Bone marrow (tissue), 2 donors: ENCODE measurements around the gene MAGEA1.
"Not testable (repeated sequence)": the region's sequence is repeated elsewhere in the genome, so short reads cannot be mapped to it uniquely, and the experiment has no call there.

Experiments
- DNase-seq, 2 donors: peaks; one replicate each; lab custom pipeline; 2025; lab: John Stamatoyannopoulos, UW

The MAGEA1 gene, protein sequence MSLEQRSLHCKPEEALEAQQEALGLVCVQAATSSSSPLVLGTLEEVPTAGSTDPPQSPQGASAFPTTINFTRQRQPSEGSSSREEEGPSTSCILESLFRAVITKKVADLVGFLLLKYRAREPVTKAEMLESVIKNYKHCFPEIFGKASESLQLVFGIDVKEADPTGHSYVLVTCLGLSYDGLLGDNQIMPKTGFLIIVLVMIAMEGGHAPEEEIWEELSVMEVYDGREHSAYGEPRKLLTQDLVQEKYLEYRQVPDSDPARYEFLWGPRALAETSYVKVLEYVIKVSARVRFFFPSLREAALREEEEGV

DNA sequence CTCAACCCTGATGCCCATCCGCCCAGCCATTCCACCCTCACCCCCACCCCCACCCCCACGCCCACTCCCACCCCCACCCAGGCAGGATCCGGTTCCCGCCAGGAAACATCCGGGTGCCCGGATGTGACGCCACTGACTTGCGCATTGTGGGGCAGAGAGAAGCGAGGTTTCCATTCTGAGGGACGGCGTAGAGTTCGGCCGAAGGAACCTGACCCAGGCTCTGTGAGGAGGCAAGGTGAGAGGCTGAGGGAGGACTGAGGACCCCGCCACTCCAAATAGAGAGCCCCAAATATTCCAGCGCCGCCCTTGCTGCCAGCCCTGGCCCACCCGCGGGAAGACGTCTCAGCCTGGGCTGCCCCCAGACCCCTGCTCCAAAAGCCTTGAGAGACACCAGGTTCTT is at the start of gene MAGEA1:
Gene MAGEA1 (plus strand): TSS at position 154 of the 400 bp plus-strand sequence. CDS start 3,106 bp downstream, outside the sequence.
- no peak for DNase-seq

DNA sequence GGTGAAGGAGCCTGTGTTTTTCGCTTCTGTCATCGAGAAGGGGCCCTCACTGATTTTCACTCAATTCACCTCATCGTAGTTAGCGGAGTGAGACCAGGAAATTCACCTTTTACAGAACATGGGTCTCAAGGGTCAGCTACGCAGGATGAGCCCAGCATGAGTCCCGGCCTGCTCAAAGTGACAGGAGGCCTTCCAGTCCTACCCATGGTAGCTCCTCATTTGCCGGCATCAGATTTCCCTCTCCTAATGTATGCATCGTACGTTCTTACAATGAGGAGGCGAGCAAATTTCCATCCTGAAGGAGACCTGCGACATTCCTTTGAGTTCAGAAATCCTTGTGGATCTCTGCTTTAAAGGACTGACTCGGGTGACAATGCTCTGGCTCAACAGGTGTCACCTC is 46.2 kb upstream of the MAGEA1 start:
- not testable (repeated sequence) for DNase-seq

DNA sequence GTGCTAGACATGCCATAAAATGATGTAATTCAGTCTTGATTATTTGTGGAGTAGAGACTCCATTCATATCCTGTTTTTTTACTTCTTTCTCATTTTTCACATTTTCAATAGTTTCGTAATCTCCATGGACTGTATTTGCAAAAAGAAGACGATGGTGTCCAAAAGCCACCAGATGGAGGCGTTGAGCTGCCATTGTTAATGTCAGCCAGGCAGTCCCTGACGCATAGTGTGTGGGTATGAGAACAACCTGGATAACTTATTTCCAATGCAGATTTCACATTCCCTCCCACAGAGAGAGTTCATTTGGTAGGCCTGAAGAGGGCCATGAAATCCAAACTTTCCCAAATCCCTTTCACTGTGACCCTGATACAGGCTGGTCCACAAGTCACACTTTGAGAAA is 40.0 kb upstream of the MAGEA1 start:
- DNase-seq, result not testable (repeated sequence)

DNA sequence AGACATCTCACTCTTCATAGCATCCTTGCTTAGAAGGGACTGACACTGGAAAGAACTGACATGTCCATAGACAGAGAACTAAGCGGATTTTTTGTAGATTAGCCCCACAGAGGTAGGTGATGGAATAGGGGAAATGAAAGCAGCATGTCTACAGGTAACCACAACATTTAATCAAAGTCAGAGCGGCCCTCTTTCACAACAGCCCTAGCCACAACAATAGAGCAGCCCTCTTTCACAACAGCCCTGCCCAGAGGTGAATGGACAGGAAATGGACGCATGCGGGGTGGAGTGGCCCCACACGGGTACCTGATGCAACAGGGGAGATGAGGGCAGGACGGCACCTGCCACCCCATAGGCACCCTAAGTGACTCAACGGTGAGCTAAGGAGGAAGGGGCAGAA is 32.8 kb upstream of the MAGEA1 start:
- DNase-seq, result not testable (repeated sequence)

DNA sequence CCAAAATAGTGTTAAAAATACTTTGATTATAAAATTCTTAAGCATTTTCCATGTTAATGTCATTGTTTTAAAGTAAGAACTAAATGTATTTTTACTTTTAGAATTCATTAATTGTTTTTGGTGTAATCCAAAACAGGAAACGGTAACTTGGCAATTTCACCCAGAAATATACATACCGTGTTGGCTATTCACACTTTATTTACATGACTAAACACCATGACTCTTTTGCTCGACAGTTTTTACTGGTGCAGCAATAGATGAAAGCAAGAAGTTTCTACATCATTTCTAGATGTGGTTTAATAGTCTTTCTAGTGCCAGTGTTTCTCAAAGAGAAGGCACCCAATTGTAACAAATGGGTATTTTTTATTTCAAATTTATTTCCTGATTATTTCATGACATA is 25.6 kb upstream of the MAGEA1 start:
- DNase-seq, result no peak

DNA sequence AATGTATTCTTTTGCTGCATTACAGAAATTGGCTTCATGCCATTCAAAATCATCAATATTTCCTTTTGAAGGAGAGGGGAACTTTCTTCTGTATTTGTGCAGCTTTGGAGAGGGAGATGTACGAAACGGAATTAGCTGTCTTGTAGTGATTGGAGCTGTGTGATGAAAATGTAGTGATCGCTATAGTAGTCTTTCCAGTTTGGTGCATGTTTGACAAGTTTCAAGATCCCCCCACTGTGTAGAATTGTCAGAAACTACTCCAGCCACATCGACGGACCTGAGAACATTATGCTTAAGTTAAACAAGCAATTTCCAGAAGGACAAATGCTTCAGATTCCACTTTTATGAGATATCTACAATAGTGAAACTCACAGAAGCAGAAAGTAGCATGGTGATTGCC is 21.6 kb upstream of the MAGEA1 start:
- DNase-seq, result no peak

DNA sequence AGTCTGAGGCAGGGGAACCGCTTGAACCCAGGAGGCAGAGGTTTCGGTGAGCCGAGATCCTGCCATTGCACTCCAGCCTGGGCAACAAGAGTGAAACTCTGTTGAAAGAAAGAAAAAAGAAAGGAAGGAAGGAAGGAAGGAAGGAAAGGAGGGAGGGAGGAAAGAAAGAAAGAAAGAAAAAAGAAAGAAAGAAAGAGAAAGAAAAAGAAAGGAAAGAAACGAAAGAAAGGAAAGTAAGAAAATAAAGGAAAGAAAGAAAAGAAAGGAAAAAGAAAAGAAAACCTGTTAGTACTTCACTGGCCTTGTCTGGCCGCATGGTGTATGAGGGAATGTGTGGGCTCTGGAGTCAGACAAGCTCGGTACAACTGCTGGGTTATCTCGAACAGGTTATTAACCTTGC is 20.8 kb upstream of the MAGEA1 start:
- DNase-seq, result no peak

DNA sequence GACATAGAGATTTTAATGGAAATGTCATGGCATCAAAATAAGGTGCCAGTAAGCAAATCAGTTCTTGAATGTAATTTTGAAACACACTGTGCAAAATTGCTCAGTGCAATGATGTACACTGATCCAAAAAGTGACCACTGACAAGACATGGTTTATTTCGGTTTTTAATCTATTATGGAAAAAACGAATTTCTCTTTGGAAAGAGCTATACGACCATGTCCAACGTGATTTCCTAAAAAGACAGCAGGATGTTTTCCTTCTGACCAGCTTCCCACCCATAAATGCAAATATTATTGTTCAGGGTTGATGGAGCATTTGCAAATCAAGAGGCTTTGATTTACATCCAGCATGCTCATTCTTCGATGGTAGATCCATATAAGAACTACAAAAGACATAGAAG is 17.1 kb upstream of the MAGEA1 start:
- no peak for DNase-seq

DNA sequence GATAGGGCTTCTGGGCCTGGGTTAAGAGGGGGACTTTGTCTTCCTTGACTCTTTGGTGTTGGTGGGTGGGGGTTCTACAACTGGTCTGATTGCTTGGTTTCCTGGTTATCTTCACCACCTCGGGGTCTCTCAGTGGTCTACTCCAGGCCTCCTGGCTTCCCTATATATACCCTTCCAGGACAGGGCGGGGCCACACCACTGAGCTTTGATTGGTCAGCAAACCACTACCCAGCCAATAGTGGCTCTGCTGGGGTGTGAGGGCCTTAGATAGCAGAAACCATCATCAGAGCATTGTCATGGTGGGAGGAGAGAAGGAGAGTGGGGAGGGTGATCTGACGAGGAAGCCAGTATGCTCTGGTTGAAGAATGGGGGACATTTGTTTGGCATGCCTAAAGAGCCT is 14.4 kb upstream of the MAGEA1 start:
- no peak for DNase-seq

DNA sequence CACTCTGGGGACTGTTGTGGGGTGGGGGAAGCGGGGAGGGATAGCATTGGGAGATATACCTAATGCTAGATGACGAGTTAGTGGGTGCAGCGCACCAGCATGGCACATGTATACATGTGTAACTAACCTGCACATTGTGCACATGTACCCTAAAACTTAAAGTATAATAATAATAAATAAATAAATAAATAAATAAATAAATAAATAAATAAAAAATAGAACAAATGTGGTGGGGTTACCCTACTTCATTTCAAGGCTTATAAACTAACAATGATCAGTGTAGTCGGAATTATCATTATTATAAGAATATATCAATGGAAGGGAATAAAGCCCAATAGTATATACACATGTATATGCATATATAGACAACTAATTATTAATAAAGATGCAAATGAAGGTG is 10.7 kb upstream of the MAGEA1 start:
- DNase-seq, result not testable (repeated sequence)

DNA sequence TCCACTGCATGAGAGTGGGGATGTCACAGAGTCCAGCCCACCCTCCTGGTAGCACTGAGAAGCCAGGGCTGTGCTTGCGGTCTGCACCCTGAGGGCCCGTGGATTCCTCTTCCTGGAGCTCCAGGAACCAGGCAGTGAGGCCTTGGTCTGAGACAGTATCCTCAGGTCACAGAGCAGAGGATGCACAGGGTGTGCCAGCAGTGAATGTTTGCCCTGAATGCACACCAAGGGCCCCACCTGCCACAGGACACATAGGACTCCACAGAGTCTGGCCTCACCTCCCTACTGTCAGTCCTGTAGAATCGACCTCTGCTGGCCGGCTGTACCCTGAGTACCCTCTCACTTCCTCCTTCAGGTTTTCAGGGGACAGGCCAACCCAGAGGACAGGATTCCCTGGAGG is 2.7 kb downstream of the MAGEA1 start:
- no peak for DNase-seq

DNA sequence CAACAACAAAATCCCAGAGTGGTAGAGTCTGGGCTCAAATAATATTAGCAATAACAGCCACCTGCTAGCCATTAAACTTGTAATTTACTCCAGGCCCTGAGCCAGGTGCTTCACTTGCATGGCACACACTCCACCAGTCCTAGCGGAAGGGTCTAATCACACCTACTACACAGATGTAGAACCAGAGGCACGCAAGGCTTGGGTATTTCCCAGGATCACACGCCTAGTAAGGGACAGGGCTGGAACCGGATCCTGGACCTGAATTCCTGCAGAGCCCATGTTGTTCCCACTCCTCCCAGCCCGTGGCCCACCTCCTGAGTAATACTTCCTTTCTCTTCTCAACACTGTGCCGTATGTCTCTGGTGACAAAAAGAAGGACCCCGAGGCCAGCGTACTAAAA is 5.7 kb downstream of the MAGEA1 start:
- DNase-seq, result no peak

DNA sequence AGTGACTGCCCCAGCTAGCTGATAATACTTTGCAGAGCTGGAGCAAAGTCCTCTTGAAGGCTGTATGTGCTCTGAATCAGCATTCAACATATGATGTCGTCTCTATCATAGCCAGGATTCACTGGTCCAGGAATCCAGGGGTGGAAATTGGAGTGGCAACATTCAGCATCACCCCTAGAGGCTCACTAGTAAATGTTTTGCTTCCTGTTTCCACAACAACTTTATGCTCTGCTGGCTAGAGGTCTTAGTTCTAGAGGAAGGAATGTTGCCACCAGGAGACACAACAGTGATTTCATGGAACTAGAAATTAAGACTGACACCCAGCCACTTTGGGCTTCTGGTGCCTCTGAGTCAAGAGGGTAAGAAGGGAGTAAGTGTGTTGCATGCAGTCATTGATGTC is 11.3 kb downstream of the MAGEA1 start:
- no peak for DNase-seq

DNA sequence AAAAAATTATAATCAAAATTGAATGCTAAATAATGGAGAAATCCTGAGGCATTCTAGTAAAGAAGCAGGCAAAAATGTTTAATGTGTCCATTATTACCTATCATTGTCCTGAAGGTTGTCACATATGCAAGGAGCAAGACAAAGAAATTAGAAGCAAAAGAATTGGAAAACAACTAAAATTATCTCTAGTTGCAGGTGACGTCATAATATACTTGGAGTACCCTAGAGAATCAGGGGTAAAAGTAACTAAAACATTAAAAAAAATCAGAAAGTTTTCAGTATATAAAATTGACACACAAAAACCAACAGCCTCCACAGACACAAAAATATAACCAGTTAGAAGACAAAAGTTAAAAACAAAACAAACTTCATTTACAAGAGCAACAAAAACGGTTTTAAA is 21.4 kb downstream of the MAGEA1 start:
- no peak for DNase-seq

DNA sequence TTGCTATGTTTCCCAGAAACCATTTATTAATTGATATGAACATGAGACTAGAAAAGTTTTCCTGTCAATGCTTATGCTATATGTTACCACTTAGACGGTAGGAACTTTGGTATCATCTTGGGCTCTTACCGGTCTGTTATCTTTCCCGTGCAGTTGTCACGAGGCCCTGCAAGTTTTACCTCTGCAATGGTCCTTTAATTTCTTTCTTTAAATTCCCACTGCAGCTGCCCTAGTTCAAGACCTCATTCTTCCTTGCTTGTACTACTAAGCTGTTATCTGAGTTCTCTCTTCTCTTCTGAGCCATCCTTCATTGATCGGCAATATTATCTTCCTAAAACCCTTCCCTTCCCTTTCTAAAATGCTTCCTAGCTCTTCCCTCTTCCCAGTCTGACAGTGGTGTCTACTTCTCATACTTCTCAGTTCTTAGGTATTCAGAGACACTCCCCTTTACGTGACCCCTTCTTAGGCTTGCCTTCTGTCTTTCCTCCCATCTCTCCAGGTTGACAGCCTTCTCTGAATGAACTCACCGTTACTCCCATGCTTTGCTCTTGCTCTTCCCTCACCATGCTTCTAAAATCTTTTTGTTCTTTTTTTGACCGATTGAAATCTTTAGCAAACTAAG is 27.5 kb downstream of the MAGEA1 start:
- DNase-seq, result no peak

DNA sequence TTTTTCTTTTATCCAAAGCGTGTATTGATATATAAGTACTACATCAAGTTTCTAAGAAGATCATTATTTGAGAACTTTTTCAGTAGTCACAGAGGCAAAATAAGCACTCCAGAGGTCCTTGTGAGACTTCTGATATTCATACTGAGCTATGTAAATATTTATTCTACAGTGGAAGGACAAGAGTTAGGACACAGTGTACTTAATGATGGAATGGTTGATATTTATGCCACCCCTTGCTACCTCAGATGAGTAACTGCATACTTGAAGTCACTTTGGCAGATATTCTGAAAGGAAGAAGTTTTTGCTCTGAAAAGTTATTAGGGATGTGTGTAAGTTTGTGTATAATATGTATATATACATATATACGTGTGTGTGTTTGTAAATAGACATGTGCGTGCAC is 30.3 kb downstream of the MAGEA1 start:
- no peak for DNase-seq

DNA sequence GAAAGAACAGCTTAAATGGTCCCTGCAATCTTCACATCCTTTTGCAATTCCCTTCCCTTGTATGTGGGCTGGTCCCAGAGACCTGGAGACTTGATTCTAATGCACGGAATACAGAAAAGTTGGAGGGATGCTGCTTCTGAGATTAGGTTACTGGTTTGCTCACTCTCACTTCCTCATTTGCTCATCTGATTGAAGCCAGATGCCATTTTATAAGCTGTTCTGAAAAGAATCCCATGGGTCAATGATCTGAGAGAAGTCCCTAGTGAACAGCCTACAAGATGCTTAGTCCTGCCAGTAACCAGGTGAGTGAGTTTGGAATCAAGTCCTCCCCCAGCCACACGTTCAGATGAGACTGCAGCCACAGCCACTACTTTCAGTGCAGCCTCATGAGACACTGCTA is 35.9 kb downstream of the MAGEA1 start:
- DNase-seq, result no peak

DNA sequence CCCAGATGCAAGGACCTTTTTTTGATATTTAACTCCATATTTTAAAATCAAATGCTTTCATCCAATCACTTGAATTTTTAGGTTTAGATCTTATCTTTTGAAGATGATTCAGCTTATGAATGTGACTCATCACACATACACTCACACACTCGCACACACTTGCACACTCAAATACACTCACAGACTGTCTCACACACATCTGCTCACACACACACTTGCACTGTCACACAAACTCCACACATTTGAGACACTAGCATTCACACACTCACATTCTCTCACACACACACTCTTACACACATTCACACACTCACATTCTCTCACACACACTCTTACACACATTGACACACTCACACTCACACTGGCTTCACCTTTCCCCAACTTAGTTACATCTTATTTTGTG is 37.8 kb downstream of the MAGEA1 start:
- DNase-seq, result no peak

DNA sequence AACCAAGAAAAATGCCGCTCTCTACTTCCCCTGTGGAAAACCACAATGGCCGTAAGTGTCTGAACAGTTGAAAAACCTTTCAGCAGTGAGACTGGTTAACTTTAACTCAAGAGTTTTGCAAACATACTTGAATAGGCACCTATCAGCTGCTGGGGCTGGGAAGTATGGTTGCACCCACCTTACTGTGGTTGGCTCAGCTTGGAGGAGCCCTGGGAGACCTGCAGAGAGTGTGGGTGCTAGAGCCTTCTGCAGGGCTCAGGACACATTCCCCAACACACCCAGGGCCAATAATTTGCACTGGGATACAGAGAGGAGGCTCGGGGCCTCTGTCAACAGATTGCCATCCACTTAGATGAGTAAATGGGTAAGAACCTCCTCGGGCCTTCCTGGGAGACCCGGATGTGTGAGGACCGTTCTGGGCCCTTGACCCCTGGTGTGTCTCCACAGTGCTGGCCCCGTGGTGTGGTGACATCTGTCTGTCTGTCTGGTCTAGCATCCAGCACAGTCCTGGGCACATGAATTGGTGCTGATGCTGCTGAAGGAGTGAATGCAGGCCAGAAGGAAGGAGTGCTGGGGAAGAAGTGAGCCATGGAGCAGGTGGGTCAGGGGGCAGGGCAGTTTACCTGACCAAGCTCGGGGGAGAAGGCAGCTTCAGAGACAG is 46.5 kb downstream of the MAGEA1 start:
- no peak for DNase-seq

DNA sequence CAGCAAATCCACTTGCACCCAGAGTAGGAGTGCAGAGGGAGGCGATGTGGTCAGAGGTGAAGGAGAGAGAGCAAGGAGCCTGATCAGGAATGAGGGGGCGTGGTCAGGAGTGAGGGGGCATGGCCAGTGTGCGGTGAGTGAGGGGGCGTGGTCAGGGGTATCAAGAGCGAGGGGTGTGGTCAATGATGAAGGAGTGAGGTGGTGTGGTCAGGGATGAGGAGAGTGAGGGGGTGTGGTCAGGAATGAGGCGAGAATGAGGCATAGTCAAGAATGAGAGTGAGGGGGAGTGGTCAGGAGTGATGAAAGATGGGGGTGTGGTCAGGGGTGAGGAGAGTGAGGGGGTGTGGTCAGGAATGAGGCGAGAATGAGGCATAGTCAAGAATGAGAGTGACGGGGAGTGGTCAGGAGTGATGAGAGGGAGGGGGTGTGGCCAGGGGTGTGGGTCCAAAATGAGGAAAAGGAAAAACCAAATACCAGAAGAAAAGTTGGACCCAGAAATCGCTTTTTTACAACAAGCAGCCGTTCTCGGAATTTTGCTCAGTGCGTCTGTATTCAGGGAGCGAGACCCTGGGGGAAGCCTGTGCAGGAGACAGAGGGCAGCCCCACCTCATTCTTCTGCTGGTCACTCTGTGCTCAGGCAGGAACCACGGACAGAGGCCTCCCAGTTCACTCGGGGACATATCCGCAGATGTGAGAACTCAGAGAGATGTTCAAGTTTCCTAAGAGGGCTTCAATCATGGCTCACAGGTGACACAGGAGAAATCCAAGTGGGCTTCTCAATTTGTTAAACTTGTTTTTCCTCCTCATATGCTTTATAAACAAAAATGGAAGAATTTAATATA is 47.5 kb downstream of the MAGEA1 start:
- peak in 1 of 2 donors; percentile 3 for DNase-seq
